GM10847 (cell line): Measurements from ENCODE around the gene C5orf63.

Experiments used
- POLR2A ChIP-seq: IDR thresholded peaks from 2 replicates; pipeline ENCODE4 v1.6.1; 2011; ENCODE audit not compliant: insufficient read length; ENCODE audit errors: extremely low read depth

C5orf63 gene

GRCh38 chr5:127003798-127004495 is 69.4 kb downstream of the C5orf63 start:
- no peak for TF ChIP-seq POLR2A

GRCh38 chr5:127002390-127002789 is 70.9 kb downstream of the C5orf63 start:
- no peak for TF ChIP-seq POLR2A

- TF ChIP-seq POLR2A, result no peak
These were observed 71.5 kb downstream of the C5orf63 start for GRCh38 chr5:127001621-127002296.
